Immature natural killer cell (primary cell): ENCODE measurements around the gene NRP2. TPM values are rescaled to one million over a fixed set of nuclear protein-coding genes. Genes with fewer than 3 reads are reported as not detected.
A peak's percentile ranks its signal among the peaks of the same experiment; 100 is the strongest.

Experiments used
- DNase-seq, 3 donors: peaks; one replicate each; pipeline ENCODE4 v3.0.0; 2022; ENCODE audit warnings: mixed read lengths in 1 of 3
- H3K27ac Mint-ChIP-seq, 6 donors: one replicate each; pipeline ENCODE4 v1.8.0; 2020; ENCODE audit warnings: mixed read lengths in 6 of 6, mild to moderate bottlenecking in 5 of 6, inconsistent platforms in 4 of 6, moderate library complexity in 3 of 6
- H3K27me3 Mint-ChIP-seq, 3 donors: one replicate each; pipeline ENCODE4 v1.8.0; 2020 to 2021; ENCODE audit warnings: low read depth in 3 of 3, mild to moderate bottlenecking in 3 of 3, mixed read lengths in 3 of 3, moderate library complexity in 3 of 3, inconsistent platforms in 1 of 3
- H3K36me3 Mint-ChIP-seq, 3 donors: one replicate each; pipeline ENCODE4 v1.8.0; 2020; ENCODE audit warnings: mixed read lengths in 3 of 3, inconsistent platforms in 2 of 3, mild to moderate bottlenecking in 2 of 3
- H3K4me1 Mint-ChIP-seq, 2 donors: one replicate each; pipeline ENCODE4 v1.8.0; 2020; ENCODE audit warnings: inconsistent platforms in 2 of 2, mild to moderate bottlenecking in 2 of 2, mixed read lengths in 2 of 2, moderate library complexity in 1 of 2
- H3K4me3 Mint-ChIP-seq, 5 donors: one replicate each; pipeline ENCODE4 v1.8.0; 2020; ENCODE audit warnings: mild to moderate bottlenecking in 5 of 5, mixed read lengths in 5 of 5, inconsistent platforms in 3 of 5, moderate library complexity in 3 of 5
- H3K9me3 Mint-ChIP-seq, 6 donors: one replicate each; pipeline ENCODE4 v1.8.0; 2020; ENCODE audit warnings: mild to moderate bottlenecking in 6 of 6, mixed read lengths in 6 of 6, inconsistent platforms in 4 of 6, moderate library complexity in 3 of 6
- polyA plus RNA-seq, 3 donors: library from polyadenylated mRNA; unstranded; fragments of 300-500 nt; fragmentation: Illumina TruSeq; gene quantifications; one replicate each; pipeline ENCODE4 v1.2.3, GENCODE V29; 2021

The NRP2 gene
- polyA plus RNA-seq, 3 donors from 2014 or later = not detected

DNA sequence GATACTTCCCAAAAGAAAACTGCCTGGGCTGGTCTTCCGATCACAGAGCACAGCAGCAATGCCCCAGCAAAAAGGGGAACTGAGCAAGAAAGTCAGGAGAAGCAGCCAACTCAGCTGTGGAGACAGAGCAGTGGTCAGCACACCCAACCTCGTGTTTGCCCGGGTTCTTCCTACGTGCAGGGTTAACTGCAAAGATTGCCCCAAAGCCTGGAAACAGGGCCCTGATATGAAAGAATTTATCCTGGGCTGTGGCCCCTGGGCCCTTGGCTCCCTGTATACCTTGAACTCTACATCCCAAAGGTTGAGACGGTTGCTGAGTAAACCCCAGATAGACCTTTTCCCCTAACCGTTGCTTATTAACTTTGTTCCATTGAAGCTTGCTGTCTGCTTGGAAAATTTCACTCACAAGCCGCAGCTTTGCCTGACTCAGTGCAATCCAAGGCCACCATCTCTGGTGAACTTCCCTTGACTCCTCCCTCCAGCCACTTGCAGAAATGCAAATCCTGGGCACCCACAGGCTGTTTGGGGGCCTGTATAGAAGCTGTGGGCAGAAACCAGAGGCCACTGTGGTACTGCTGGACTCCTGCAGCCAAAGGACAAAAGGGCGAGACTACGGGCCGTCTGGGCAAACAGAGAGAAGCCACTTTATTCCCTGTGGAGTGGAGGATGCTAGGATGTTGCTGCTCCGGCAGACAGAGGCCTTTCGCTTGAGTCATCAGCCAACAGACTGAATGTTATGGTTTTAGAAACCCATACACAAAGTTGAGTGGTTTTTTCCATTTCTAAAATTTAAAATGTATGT, 18.2 kb downstream of the NRP2 start:
- Mint-ChIP-seq H3K27me3 (peaks cover 0 to 2% (median 0%) of the 10 kb centered on the region in 3 donors), H3K4me3 (no peak overlapping the region), H3K27ac (no peak overlapping the region), H3K36me3 (no peaks in the 10 kb centered on the region), H3K9me3 (no peaks in the 10 kb centered on the region), H3K4me1 (no peaks in the 10 kb centered on the region)
- DNase-seq = no peak

- Mint-ChIP-seq H3K9me3 (no peaks in the 10 kb centered on the region), H3K36me3 (no peaks in the 10 kb centered on the region), H3K27ac (no peak overlapping the region), H3K4me1 (peaks cover under 1% of the 10 kb centered on the region in 2 donors), H3K27me3 (peaks cover 0 to 2% (median 0%) of the 10 kb centered on the region in 3 donors), H3K4me3 (no peak overlapping the region)
- DNase-seq = no peak
These were observed 19.2 kb downstream of the NRP2 start for GRCh38 chr2:205701509-205701908.

- Mint-ChIP-seq H3K4me3 (no peak overlapping the region), H3K27ac (no peak overlapping the region), H3K27me3 (peaks cover 0 to 2% (median 2%) of the 10 kb centered on the region in 3 donors), H3K36me3 (no peaks in the 10 kb centered on the region), H3K4me1 (peaks cover 8 to 10% of the 10 kb centered on the region in 2 donors), H3K9me3 (no peaks in the 10 kb centered on the region)
- no peak for DNase-seq
These were observed 20.3 kb downstream of the NRP2 start for GRCh38 chr2:205702576-205702975.

DNA sequence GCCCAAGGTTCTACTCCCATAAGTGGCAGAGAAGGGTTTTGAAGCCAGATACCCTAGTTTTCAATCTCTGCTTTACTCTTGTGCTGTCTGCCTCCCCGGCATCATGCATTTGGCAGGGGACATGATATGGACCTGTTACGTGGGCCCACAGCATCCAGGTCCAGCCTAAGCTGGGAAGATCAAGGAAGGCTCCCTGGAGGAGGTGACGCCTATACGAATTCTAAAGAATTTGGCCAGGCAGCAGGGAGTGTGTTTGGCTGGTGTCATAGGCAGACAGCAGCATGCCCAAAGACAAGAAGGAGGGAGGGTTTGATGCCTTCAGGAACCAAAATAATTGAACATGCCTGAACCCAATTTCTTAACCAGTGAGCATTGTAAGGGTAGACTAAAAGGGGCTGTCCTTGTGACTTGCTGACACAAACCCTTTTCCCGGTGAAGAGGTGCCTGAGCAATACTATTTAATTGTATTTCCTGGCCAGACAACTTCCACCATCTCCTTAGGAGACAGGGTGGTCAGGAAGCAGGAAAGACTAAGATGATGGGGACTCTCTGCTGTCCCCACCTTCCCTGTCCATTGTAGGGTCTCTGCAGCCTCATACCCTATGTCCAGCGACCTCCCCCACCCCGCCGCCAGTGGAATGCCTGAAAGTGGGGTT, 21.3 kb downstream of the NRP2 start:
- no peak for DNase-seq
- Mint-ChIP-seq H3K27me3 (peaks cover 0 to 2% (median 2%) of the 10 kb centered on the region in 3 donors), H3K27ac (no peak overlapping the region), H3K4me3 (no peak overlapping the region), H3K4me1 (peaks cover 8 to 10% of the 10 kb centered on the region in 2 donors), H3K9me3 (no peaks in the 10 kb centered on the region), H3K36me3 (no peaks in the 10 kb centered on the region)

- no peak overlapping the region for H3K4me3 Mint-ChIP-seq
- peaks cover 8 to 10% of the 10 kb centered on the region in 2 donors for H3K4me1 Mint-ChIP-seq
- H3K27ac Mint-ChIP-seq = peak overlapping the region in 1 of 6 donors; percentile 56
- H3K27me3 Mint-ChIP-seq = peaks cover 0 to 2% (median 2%) of the 10 kb centered on the region in 3 donors
- no peaks in the 10 kb centered on the region for H3K36me3 Mint-ChIP-seq
- DNase-seq = no peak
- no peaks in the 10 kb centered on the region for H3K9me3 Mint-ChIP-seq
These were observed 21.9 kb downstream of the NRP2 start for GRCh38 chr2:205704127-205704741.

DNA sequence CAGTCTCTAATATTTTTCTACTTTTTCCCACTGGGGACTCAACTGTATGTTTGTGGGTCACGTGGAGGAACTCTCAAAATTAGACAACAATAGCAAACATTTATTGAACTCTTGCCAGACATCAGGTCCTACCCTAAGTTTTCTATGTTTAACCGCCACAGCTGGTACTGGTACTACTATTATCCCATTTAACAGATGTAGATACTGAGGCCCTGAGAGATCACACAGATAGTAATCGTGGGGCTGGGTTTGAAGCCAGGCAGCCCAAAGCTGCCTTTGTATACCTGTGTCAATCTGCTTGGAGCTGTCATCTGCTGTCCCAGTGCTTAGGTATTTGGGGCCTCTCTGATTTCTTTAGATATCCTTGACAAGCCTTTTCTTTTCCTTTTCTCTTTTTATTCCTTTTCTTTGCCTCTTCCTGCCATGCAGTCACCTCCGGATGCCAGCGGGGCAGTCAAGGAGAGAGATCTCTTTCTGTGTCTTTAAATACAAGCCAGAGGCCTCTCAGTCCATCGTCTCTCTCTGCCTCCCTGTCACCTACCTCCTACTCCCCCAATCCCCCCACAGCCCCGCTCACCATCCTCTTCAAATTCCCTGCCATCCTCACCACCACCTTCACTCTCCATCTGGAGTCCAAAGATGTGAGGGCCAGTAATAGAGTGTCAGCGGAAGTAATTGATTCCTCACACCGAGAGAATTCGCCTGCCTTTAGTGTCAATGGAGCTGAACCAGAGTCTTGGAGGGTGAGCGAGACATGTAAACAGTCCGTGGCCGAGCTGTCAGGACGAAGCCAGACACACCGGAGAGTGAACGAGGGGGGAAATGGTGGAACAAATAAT, 23.4 kb downstream of the NRP2 start:
- no peak for DNase-seq
- Mint-ChIP-seq H3K27ac (peak overlapping the region in 2 of 6 donors; percentile 36 to 49), H3K9me3 (no peaks in the 10 kb centered on the region), H3K36me3 (no peaks in the 10 kb centered on the region), H3K27me3 (peaks cover 0 to 2% (median 2%) of the 10 kb centered on the region in 3 donors), H3K4me3 (no peak overlapping the region), H3K4me1 (peaks cover 8 to 10% of the 10 kb centered on the region in 2 donors)

GRCh38 chr2:205706769-205707381, 24.6 kb downstream of the NRP2 start:
- H3K9me3 Mint-ChIP-seq = no peaks in the 10 kb centered on the region
- peak overlapping the region in 1 of 5 donors; percentile 27 for H3K4me3 Mint-ChIP-seq
- peak overlapping the region in 4 of 6 donors; percentile 34 to 84 (median 60) for H3K27ac Mint-ChIP-seq
- DNase-seq = peak in 2 of 3 donors; percentile 4 to 5
- H3K36me3 Mint-ChIP-seq = no peaks in the 10 kb centered on the region
- peaks cover 0 to 2% (median 2%) of the 10 kb centered on the region in 3 donors for H3K27me3 Mint-ChIP-seq
- peaks cover 8 to 10% of the 10 kb centered on the region in 2 donors for H3K4me1 Mint-ChIP-seq

DNA sequence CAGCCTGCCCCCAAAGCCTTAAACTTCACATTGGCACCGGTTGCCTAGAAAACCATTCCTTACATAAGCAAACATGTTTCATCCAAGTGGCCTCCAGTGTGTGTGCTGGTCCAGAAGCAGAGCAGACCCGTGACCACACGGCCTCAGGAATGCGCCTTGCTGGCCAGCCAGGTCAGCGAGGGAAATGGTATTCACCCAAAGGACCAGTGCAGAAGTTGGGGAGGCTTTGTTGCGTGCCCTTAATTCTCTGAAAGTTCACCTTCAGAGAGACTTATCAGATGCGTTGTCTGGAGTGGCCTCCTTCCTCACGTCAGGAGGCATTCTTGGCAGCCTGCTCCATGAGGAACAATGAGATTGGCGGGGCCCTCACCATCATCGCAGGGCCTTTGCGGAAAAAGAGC, 25.9 kb downstream of the NRP2 start:
- Mint-ChIP-seq H3K4me1 (peaks cover 8 to 10% of the 10 kb centered on the region in 2 donors), H3K4me3 (no peak overlapping the region), H3K27me3 (peaks cover 0 to 2% (median 2%) of the 10 kb centered on the region in 3 donors), H3K27ac (no peak overlapping the region), H3K9me3 (no peaks in the 10 kb centered on the region), H3K36me3 (no peaks in the 10 kb centered on the region)
- no peak for DNase-seq

GRCh38 chr2:205709319-205709718, 27.0 kb downstream of the NRP2 start:
- Mint-ChIP-seq H3K4me1 (peaks cover 8 to 10% of the 10 kb centered on the region in 2 donors), H3K9me3 (no peaks in the 10 kb centered on the region), H3K27me3 (peaks cover 0 to 2% (median 2%) of the 10 kb centered on the region in 3 donors), H3K36me3 (no peaks in the 10 kb centered on the region), H3K4me3 (no peak overlapping the region), H3K27ac (no peak overlapping the region)
- no peak for DNase-seq

DNA sequence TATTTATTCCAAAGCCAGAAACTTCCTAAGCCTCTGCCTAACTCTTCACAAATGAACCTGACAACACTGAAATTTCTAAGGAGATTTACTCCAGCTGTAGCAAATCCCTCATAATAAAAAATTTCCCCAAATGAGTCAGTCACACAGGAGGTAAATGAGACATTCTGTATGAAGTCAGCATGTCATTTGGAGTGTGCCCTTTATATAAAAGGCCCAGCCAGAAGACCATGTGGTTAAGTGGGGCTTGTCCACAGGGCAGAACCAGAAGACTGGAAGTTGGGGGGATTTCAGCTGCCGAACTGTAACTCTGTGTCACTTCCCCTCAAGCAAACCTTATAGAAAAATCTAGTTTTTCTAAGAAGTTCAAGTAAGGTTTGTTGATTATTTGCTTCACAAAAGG, 30.2 kb downstream of the NRP2 start:
- Mint-ChIP-seq H3K4me3 (no peak overlapping the region), H3K27me3 (peaks cover 0 to 2% (median 2%) of the 10 kb centered on the region in 3 donors), H3K27ac (no peak overlapping the region), H3K4me1 (no peaks in the 10 kb centered on the region), H3K36me3 (no peaks in the 10 kb centered on the region), H3K9me3 (no peaks in the 10 kb centered on the region)
- DNase-seq = no peak

DNA sequence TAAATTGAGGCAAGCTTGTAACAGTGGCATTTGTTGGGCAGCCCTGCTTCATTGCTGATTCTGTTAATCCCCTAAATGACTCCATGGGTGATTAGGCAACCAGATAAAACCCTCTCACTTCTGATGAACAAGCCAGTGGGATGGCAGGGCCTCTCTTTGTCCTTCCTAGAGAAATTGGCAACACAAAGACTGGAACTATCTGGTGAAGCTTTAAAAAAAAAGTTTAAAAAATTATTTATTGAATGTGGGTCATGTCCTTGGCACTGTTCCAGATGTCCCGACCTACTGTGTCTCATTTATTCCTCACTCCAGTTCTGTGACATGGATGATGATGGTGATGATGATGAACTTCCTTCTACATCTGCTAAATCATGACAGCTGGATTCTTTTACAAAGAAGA, 30.8 kb downstream of the NRP2 start:
- Mint-ChIP-seq H3K4me1 (no peaks in the 10 kb centered on the region), H3K27ac (no peak overlapping the region), H3K27me3 (peaks cover 0 to 5% (median 2%) of the 10 kb centered on the region in 3 donors), H3K4me3 (no peak overlapping the region), H3K36me3 (no peaks in the 10 kb centered on the region), H3K9me3 (no peaks in the 10 kb centered on the region)
- no peak for DNase-seq

DNA sequence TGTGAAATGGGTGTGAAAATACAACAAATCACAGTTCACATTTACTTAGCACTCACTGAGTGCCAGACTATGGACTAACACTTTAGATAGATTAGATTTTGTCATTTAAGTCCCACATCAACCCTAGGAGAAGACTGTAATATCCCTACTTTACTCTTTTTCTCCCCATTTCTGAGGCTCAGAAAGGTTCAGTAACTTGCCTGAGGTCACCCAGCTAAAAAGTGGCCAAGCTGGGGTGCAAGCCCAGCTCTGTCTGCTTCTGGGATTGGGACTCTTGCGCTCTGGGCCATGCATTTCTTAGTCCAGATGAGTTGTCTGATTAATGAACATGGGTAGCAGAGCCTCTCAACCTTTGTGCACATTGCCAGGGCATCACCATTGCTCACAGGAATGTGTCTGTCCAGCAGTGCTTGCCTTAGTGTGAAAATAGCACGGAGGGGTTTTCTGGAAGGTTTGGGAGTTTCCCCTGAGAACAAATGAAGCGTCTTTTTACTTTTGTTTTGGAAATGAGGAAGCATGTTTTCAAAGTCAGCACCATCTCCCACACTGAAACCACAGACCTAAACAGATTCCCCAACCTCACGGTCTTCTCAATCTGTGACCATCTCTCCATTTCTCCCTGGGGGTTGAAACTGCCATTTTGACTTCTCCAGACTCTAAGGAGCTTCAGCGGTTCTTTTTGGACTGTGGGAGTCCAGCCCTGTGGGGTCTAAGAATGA, 31.9 kb downstream of the NRP2 start:
- no peak overlapping the region for H3K4me3 Mint-ChIP-seq
- H3K36me3 Mint-ChIP-seq = no peaks in the 10 kb centered on the region
- peaks cover 0 to 9% (median 2%) of the 10 kb centered on the region in 3 donors for H3K27me3 Mint-ChIP-seq
- no peak overlapping the region for H3K27ac Mint-ChIP-seq
- no peaks in the 10 kb centered on the region for H3K9me3 Mint-ChIP-seq
- no peaks in the 10 kb centered on the region for H3K4me1 Mint-ChIP-seq
- no peak for DNase-seq
